HepG2 (cell line): ENCODE measurements around the gene MIS18A. TPM values are rescaled to one million over a fixed set of nuclear protein-coding genes. Genes with fewer than 3 reads are reported as not detected.

Source experiments
- ARNT2 ChIP-seq: sonication (generic); formaldehyde crosslinking; IDR thresholded peaks from 2 replicates; pipeline ENCODE4 v1.8.0; 2022; ENCODE audit warnings: mild to moderate bottlenecking, low read depth, missing genetic modification reagents, moderate library complexity
- BATF2 ChIP-seq: sonication (generic); formaldehyde crosslinking; IDR thresholded peaks from 2 replicates; pipeline ENCODE4 v1.8.0; 2022; ENCODE audit warnings: mild to moderate bottlenecking, missing genetic modification reagents, moderate library complexity
- GABPA ChIP-seq, 2 experiments: IDR thresholded peaks; 2 replicates each; pipeline ENCODE4 v1.6.1; 2011 to 2016; ENCODE audit warnings: low read depth in 2 of 2, low read length in 1 of 2, missing biosample characterization in 1 of 2, missing genetic modification characterization in 1 of 2
- MED13 ChIP-seq: sonication (generic); formaldehyde crosslinking; IDR thresholded peaks from 2 replicates; pipeline ENCODE4 v1.5.0; 2020; ENCODE audit warnings: missing genetic modification reagents
- MYNN ChIP-seq: sonication (generic); formaldehyde crosslinking; IDR thresholded peaks from 2 replicates; pipeline ENCODE4 v1.4.0; 2020; ENCODE audit warnings: mild to moderate bottlenecking, low read depth, missing genetic modification reagents
- NFE2L2 ChIP-seq: fragments of 150-350 bp; IDR thresholded peaks from 2 replicates; pipeline ENCODE4 v1.6.1; 2014; ENCODE audit warnings: low read length
- PREB ChIP-seq: sonication (generic); formaldehyde crosslinking; IDR thresholded peaks from 2 replicates; pipeline ENCODE4 v1.4.0; 2020; ENCODE audit warnings: missing genetic modification reagents
- RCOR2 ChIP-seq: IDR thresholded peaks from 2 replicates; pipeline ENCODE4 v1.6.1; 2016; ENCODE audit warnings: missing biosample characterization, missing genetic modification reagents
- SIX1 ChIP-seq: sonication (generic); formaldehyde crosslinking; IDR thresholded peaks from 2 replicates; pipeline ENCODE4 v1.4.0; 2020; ENCODE audit warnings: missing genetic modification reagents, borderline replicate concordance
- TRAFD1 ChIP-seq: sonication (generic); formaldehyde crosslinking; IDR thresholded peaks from 2 replicates; pipeline ENCODE4 v1.5.1; 2020; ENCODE audit warnings: missing genetic modification reagents, mild to moderate bottlenecking, borderline replicate concordance
- UBTF ChIP-seq: sonication (generic); formaldehyde crosslinking; IDR thresholded peaks from 2 replicates; pipeline ENCODE4 v1.4.0; 2020; ENCODE audit warnings: mild to moderate bottlenecking, missing genetic modification reagents
- ZFP36L1 ChIP-seq: sonication (generic); formaldehyde crosslinking; IDR thresholded peaks from 2 replicates; pipeline ENCODE4 v1.8.0; 2022; ENCODE audit warnings: mild to moderate bottlenecking, missing genetic modification reagents, moderate library complexity
- ZFP62 ChIP-seq: sonication (generic); formaldehyde crosslinking; IDR thresholded peaks from 2 replicates; pipeline ENCODE4 v1.4.0; 2020; ENCODE audit warnings: missing genetic modification reagents
- ZNF121 ChIP-seq: sonication (generic); formaldehyde crosslinking; IDR thresholded peaks from 2 replicates; pipeline ENCODE4 v1.5.0; 2020; ENCODE audit warnings: mild to moderate bottlenecking, missing genetic modification reagents
- ZNF263 ChIP-seq: sonication (generic); formaldehyde crosslinking; IDR thresholded peaks from 2 replicates; pipeline ENCODE4 v1.4.0; 2020; ENCODE audit warnings: missing genetic modification reagents
- ZNF280B ChIP-seq: sonication (generic); formaldehyde crosslinking; IDR thresholded peaks from 2 replicates; pipeline ENCODE4 v1.5.0; 2020; ENCODE audit warnings: missing genetic modification reagents, mild to moderate bottlenecking, borderline replicate concordance
- ZNF296 ChIP-seq: sonication (generic); formaldehyde crosslinking; conservative IDR thresholded peaks from 2 replicates; pipeline ENCODE4 v1.5.0; 2020; ENCODE audit warnings: mild to moderate bottlenecking, missing genetic modification reagents
- ZNF503 ChIP-seq: sonication (generic); formaldehyde crosslinking; IDR thresholded peaks from 2 replicates; pipeline ENCODE4 v1.4.0; 2020; ENCODE audit warnings: missing genetic modification reagents
- ZNF598 ChIP-seq: sonication (generic); formaldehyde crosslinking; IDR thresholded peaks from 2 replicates; pipeline ENCODE4 v1.5.1; 2020; ENCODE audit warnings: mild to moderate bottlenecking, missing genetic modification reagents, borderline replicate concordance
- polyA plus RNA-seq, 8 experiments: library from polyadenylated mRNA; depleted of rRNA in 3 of 8; stranded (reverse) in 7 of 8; unstranded in 1 of 8; fragments of >200 nt; fragmentation: Illumina TruSeq in 4 of 8; extraction: Trizol in 4 of 8; gene quantifications; 2 replicates each; pipeline versions ENCODE4 v1.2.1 to v1.2.3, GENCODE V29; 2011 to 2016; ENCODE audit warnings: low read depth in 4 of 8, missing spikeins in 1 of 8, mixed read lengths in 1 of 8; ENCODE audit not compliant: insufficient read depth in 1 of 8
- total RNA-seq, 5 experiments: library from RNA; depleted of rRNA; stranded (reverse); fragments of >200 nt; fragmentation: Illumina TruSeq; extraction: Trizol; gene quantifications; 2 replicates each; pipeline ENCODE4 v1.2.3, GENCODE V29; 2016; ENCODE audit warnings: low read depth in 1 of 5

MIS18A gene
- total and polyA plus RNA-seq, 2 of the 13 experiments (the other 11 are each of a cell fraction or from before 2014, with no cell fraction given), result 11.2 to 41.4 TPM

- TF ChIP-seq ZNF280B (CRISPR knock-in tag), result peak; percentile 86; the same call in 1 of the 2 replicates
- TF ChIP-seq ZNF503 (CRISPR knock-in tag), result no peak
- TF ChIP-seq UBTF (CRISPR knock-in tag), result peak; percentile 56; the same call in 1 of the 2 replicates
- TF ChIP-seq RCOR2 (CRISPR knock-in tag), result no peak
- TF ChIP-seq ZNF263 (CRISPR knock-in tag), result peak; percentile 29; the same call in 1 of the 2 replicates
- TF ChIP-seq ZFP36L1 (CRISPR knock-in tag), result no peak
- no peak for TF ChIP-seq GABPA (IDR thresholded peaks at IDR 0.05; ENCODE audit: low read depth, low read length)
- no peak; the same call in 1 of the 2 replicates for TF ChIP-seq GABPA (CRISPR knock-in tag; IDR thresholded peaks at IDR 0.05; ENCODE audit: low read depth)
- TF ChIP-seq PREB (CRISPR knock-in tag), result no peak
- no peak for TF ChIP-seq MYNN (CRISPR knock-in tag)
- TF ChIP-seq ZFP62 (CRISPR knock-in tag), result no peak
- TF ChIP-seq ARNT2 (CRISPR knock-in tag), result peak; percentile 60; the same call in 1 of the 2 replicates
- TF ChIP-seq ZNF296, result 0 out of 2 replicates have a peak, but pooled peaks have one; percentile 36
- no peak for TF ChIP-seq ZNF121 (CRISPR knock-in tag)
- no peak for TF ChIP-seq MED13 (CRISPR knock-in tag)
- no peak for TF ChIP-seq SIX1 (CRISPR knock-in tag)
- TF ChIP-seq BATF2 (CRISPR knock-in tag), result no peak
- TF ChIP-seq ZNF598 (CRISPR knock-in tag), result no peak
- no peak for TF ChIP-seq NFE2L2
- no peak; the same call in 1 of the 2 replicates for TF ChIP-seq TRAFD1 (CRISPR knock-in tag)
Observed at GRCh38 chr21:32278518-32279376, at the start of gene MIS18A (continued).
